Smooth muscle cell (in vitro differentiated cells): ENCODE data around the gene HNMT. TPM values are rescaled to one million over a fixed set of nuclear protein-coding genes. Genes with fewer than 3 reads are reported as not detected.
A peak's percentile ranks its signal among the peaks of the same experiment; 100 is the strongest.

ENCODE experiments used
- DNase-seq: peaks from one replicate; lab custom pipeline; 2025; ENCODE audit not compliant: unreplicated experiment; lab: John Stamatoyannopoulos, UW
- H2AFZ ChIP-seq: fragments of 200-600 bp; sonication (generic); 2 replicates; pipeline ENCODE4 v1.6.0; 2016; ENCODE audit warnings: antibody characterized with exemption, low read depth, mild to moderate bottlenecking
- H3F3A ChIP-seq: fragments of 200-600 bp; sonication (generic); 2 replicates; pipeline ENCODE4 v1.6.0; 2017; ENCODE audit warnings: antibody characterized with exemption, low read depth
- H3K27ac ChIP-seq: fragments of 200-600 bp; sonication (generic); 2 replicates; pipeline ENCODE4 v1.5.1; 2016; ENCODE audit warnings: low read depth, mild to moderate bottlenecking
- H3K27me3 ChIP-seq: fragments of 200-600 bp; sonication (generic); 2 replicates; pipeline ENCODE4 v1.6.1; 2016; ENCODE audit warnings: low read depth, mild to moderate bottlenecking
- H3K36me3 ChIP-seq: fragments of 200-600 bp; sonication (generic); 2 replicates; pipeline ENCODE4 v1.5.1; 2016; ENCODE audit warnings: low read depth
- H3K4me1 ChIP-seq: fragments of 200-600 bp; sonication (generic); 2 replicates; pipeline ENCODE4 v1.5.1; 2016; ENCODE audit warnings: low read depth
- H3K4me2 ChIP-seq: fragments of 200-600 bp; sonication (generic); 2 replicates; pipeline ENCODE4 v1.6.0; 2016; ENCODE audit warnings: mild to moderate bottlenecking
- H3K4me3 ChIP-seq: fragments of 200-600 bp; sonication (generic); 2 replicates; pipeline ENCODE4 v1.5.1; 2016; ENCODE audit warnings: mild to moderate bottlenecking
- H3K79me2 ChIP-seq: fragments of 200-600 bp; sonication (generic); 2 replicates; pipeline ENCODE4 v1.6.0; 2016; ENCODE audit warnings: low read depth, mild to moderate bottlenecking
- H3K9ac ChIP-seq: fragments of 200-600 bp; sonication (generic); 2 replicates; pipeline ENCODE4 v1.6.0; 2016; ENCODE audit warnings: low read depth
- H3K9me3 ChIP-seq: fragments of 200-600 bp; sonication (generic); replicated peaks from 2 replicates; pipeline ENCODE4 v1.5.1; 2016; ENCODE audit warnings: low read depth
- H4K20me1 ChIP-seq: fragments of 200-600 bp; sonication (generic); 2 replicates; pipeline ENCODE4 v1.6.0; 2016; ENCODE audit warnings: low read depth
- WGBS: methylation state at CpG from one replicate; pipeline ENCODE4 v1.1.7; 2016; ENCODE audit warnings: low lambda C conversion rate; 5-methylcytosine and 5-hydroxymethylcytosine counted together
- polyA plus RNA-seq: library from polyadenylated mRNA; unstranded; fragments of >200 nt; fragmentation: Nextera tagmentation; extraction: Ambion mirVana; gene quantifications from 2 replicates; pipeline ENCODE4 v1.2.1, GENCODE V29; 2016
- total RNA-seq: library from RNA; depleted of rRNA; stranded (reverse); fragments of >200 nt; gene quantifications from 2 replicates; pipeline ENCODE4 v1.2.3, GENCODE V29; 2014
- TF ChIP-seq, protein P1 (sequence below): fragments of 200-600 bp; sonication (generic); IDR thresholded peaks from 2 replicates; pipeline ENCODE4 v1.5.1; 2017; ENCODE audit warnings: borderline replicate concordance, mild to moderate bottlenecking, antibody characterized with exemption; ENCODE audit not compliant: insufficient read depth, poor library complexity, severe bottlenecking

HNMT gene
- total and polyA plus RNA-seq, 2 experiments from 2014 or later, result 3.6 to 9.6 TPM

GRCh38 chr2:138018866-138019688 is 54.8 kb downstream of the HNMT start:
- H3K79me2 ChIP-seq, result no peaks in the 10 kb centered on the region
- no peaks in the 10 kb centered on the region for H4K20me1 ChIP-seq
- no peak for DNase-seq
- no peak overlapping the region for H3K4me2 ChIP-seq
- 56% methylated on average over 3 of the region's 3 CpGs for WGBS
- H3K4me3 ChIP-seq, result no peak overlapping the region
- TF ChIP-seq, protein P1, sequence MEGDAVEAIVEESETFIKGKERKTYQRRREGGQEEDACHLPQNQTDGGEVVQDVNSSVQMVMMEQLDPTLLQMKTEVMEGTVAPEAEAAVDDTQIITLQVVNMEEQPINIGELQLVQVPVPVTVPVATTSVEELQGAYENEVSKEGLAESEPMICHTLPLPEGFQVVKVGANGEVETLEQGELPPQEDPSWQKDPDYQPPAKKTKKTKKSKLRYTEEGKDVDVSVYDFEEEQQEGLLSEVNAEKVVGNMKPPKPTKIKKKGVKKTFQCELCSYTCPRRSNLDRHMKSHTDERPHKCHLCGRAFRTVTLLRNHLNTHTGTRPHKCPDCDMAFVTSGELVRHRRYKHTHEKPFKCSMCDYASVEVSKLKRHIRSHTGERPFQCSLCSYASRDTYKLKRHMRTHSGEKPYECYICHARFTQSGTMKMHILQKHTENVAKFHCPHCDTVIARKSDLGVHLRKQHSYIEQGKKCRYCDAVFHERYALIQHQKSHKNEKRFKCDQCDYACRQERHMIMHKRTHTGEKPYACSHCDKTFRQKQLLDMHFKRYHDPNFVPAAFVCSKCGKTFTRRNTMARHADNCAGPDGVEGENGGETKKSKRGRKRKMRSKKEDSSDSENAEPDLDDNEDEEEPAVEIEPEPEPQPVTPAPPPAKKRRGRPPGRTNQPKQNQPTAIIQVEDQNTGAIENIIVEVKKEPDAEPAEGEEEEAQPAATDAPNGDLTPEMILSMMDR, result no peak
- H3K9ac ChIP-seq, result no peak overlapping the region
- no peak overlapping the region for H2AFZ ChIP-seq
- no peaks in the 10 kb centered on the region for H3F3A ChIP-seq
- no peaks in the 10 kb centered on the region for H3K4me1 ChIP-seq
- no peaks in the 10 kb centered on the region for H3K27me3 ChIP-seq
- no peaks in the 10 kb centered on the region for H3K36me3 ChIP-seq
- no peak overlapping the region for H3K27ac ChIP-seq
- H3K9me3 ChIP-seq, result no peaks in the 10 kb centered on the region

DNA sequence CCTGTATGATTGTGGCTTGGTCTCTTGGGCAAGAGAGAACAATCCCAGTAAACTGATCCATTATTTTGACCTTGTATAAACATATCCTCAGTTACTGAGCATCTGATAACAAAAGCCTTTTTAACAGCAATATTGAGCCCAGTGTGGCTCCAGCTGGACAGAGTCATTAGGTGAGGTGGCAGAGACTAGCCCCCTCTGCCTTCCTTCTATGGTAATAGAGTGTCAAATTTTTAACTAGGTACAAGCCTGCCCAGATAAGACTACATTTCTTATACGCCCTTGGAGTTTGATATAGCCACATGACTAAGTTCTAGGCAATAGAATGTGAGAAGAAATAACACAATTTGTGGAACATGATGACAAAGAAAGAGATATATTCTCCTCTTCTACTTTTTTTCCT is 56.2 kb downstream of the HNMT start:
- no peaks in the 10 kb centered on the region for H4K20me1 ChIP-seq
- DNase-seq, result no peak
- H3F3A ChIP-seq, result no peaks in the 10 kb centered on the region
- H3K79me2 ChIP-seq, result no peaks in the 10 kb centered on the region
- H3K27me3 ChIP-seq, result no peaks in the 10 kb centered on the region
- H3K9ac ChIP-seq, result no peak overlapping the region
- H3K4me3 ChIP-seq, result no peak overlapping the region
- no peaks in the 10 kb centered on the region for H3K36me3 ChIP-seq
- no peaks in the 10 kb centered on the region for H3K4me1 ChIP-seq
- 76% methylated on average over 1 of the region's 1 CpG for WGBS
- no peak overlapping the region for H2AFZ ChIP-seq
- TF ChIP-seq, protein P1, result no peak
- H3K9me3 ChIP-seq, result no peaks in the 10 kb centered on the region
- no peak overlapping the region for H3K27ac ChIP-seq
- no peak overlapping the region for H3K4me2 ChIP-seq

DNA sequence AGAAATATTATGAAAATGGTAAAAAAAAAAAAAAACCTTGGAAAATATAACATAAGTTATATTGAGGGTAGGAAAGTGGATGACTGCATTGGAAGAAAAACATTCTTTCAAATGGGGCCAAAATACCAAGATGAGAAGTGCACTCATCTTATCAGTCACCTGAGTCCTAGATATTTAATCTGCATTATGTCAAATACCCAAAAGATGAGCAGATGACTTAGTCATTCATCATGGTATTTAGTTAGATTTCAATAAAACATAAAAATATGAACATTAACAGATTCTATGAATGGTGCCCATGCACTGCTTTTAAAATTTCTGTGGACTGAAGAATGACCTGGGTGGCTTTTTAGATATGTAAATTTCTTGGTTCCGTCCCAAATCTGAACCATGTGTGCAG is 56.9 kb downstream of the HNMT start:
- H3K4me3 ChIP-seq, result no peak overlapping the region
- no peaks in the 10 kb centered on the region for H3K79me2 ChIP-seq
- H3K9me3 ChIP-seq, result no peaks in the 10 kb centered on the region
- H3K27me3 ChIP-seq, result no peaks in the 10 kb centered on the region
- no peak overlapping the region for H3K27ac ChIP-seq
- H2AFZ ChIP-seq, result no peak overlapping the region
- no peaks in the 10 kb centered on the region for H4K20me1 ChIP-seq
- TF ChIP-seq, protein P1, result no peak
- no peaks in the 10 kb centered on the region for H3F3A ChIP-seq
- no peaks in the 10 kb centered on the region for H3K4me1 ChIP-seq
- no peak overlapping the region for H3K4me2 ChIP-seq
- DNase-seq, result no peak
- WGBS, result 36% methylated on average over 1 of the region's 1 CpG
- no peak overlapping the region for H3K9ac ChIP-seq
- H3K36me3 ChIP-seq, result no peaks in the 10 kb centered on the region

GRCh38 chr2:138023298-138023697 is 59.0 kb downstream of the HNMT start:
- 53% methylated on average over 4 of the region's 4 CpGs for WGBS
- no peaks in the 10 kb centered on the region for H3K4me1 ChIP-seq
- H3K27me3 ChIP-seq, result no peaks in the 10 kb centered on the region
- H2AFZ ChIP-seq, result no peak overlapping the region
- no peak overlapping the region for H3K9ac ChIP-seq
- H3K36me3 ChIP-seq, result no peaks in the 10 kb centered on the region
- H4K20me1 ChIP-seq, result no peaks in the 10 kb centered on the region
- H3K9me3 ChIP-seq, result no peaks in the 10 kb centered on the region
- TF ChIP-seq, protein P1, result no peak
- H3K79me2 ChIP-seq, result no peaks in the 10 kb centered on the region
- H3K4me2 ChIP-seq, result no peak overlapping the region
- H3K27ac ChIP-seq, result peak overlapping the region; percentile 31
- no peak for DNase-seq
- no peak overlapping the region for H3K4me3 ChIP-seq
- no peaks in the 10 kb centered on the region for H3F3A ChIP-seq
